Liver (tissue), 9 donors: ENCODE data around the gene LRCOL1. TPM values are rescaled to one million over a fixed set of nuclear protein-coding genes. Genes with fewer than 3 reads are reported as not detected.

Source experiments
- DNase-seq: peaks from one replicate; pipeline ENCODE4 v3.0.0-alpha.2; 2017; ENCODE audit warnings: low spot score
- H3K27ac ChIP-seq, 2 donors: one replicate each; pipeline ENCODE4 v1.7.0; 2013; ENCODE audit warnings: inconsistent platforms in 2 of 2, low read length in 2 of 2, control low read depth in 1 of 2, low read depth in 1 of 2, mild to moderate bottlenecking in 1 of 2
- H3K27me3 ChIP-seq, 4 donors: one replicate each; pipeline versions ENCODE4 v1.6.1 to v1.7.0; 2013; ENCODE audit warnings: low read length in 3 of 4, inconsistent platforms in 1 of 4, mild to moderate bottlenecking in 1 of 4, moderate library complexity in 1 of 4; ENCODE audit not compliant: control insufficient read depth in 4 of 4, insufficient read depth in 4 of 4
- H3K36me3 ChIP-seq, 4 donors: one replicate each; pipeline versions ENCODE4 v1.6.1 to v1.7.0; 2013; ENCODE audit warnings: low read length in 3 of 4, mild to moderate bottlenecking in 3 of 4, low read depth in 1 of 4, moderate library complexity in 1 of 4; ENCODE audit not compliant: control insufficient read depth in 4 of 4, insufficient read depth in 3 of 4
- H3K4me1 ChIP-seq, 4 donors: one replicate each; pipeline versions ENCODE4 v1.6.1 to v1.7.0; 2013; ENCODE audit warnings: low read length in 3 of 4, mild to moderate bottlenecking in 3 of 4, moderate library complexity in 1 of 4; ENCODE audit not compliant: control insufficient read depth in 4 of 4, insufficient read depth in 4 of 4
- H3K4me3 ChIP-seq, 3 donors: one replicate each; pipeline versions ENCODE4 v1.6.1 to v1.7.0; 2013; ENCODE audit warnings: low read length in 3 of 3, control low read depth in 1 of 3, low read depth in 1 of 3, mild to moderate bottlenecking in 1 of 3
- H3K9ac ChIP-seq, 2 donors: one replicate each; pipeline ENCODE4 v1.7.0; 2013; ENCODE audit warnings: low read length in 2 of 2, mild to moderate bottlenecking in 2 of 2, moderate library complexity in 2 of 2, control low read depth in 1 of 2, low read depth in 1 of 2
- H3K9me3 ChIP-seq, 4 donors: one replicate each; pipeline versions ENCODE4 v1.6.1 to v1.7.0; 2013; ENCODE audit warnings: low read length in 3 of 4; ENCODE audit not compliant: control insufficient read depth in 4 of 4
- ATF3 ChIP-seq: IDR thresholded peaks from 2 replicates; pipeline ENCODE4 v1.6.1; 2016; ENCODE audit warnings: antibody characterized with exemption
- CTCF ChIP-seq: fragments of 150-350 bp; IDR thresholded peaks from 2 replicates; pipeline ENCODE4 v1.5.1; 2017; ENCODE audit warnings: improper control_type of control experiment, low read depth, low read length; ENCODE audit not compliant: missing input control
- HNF4G ChIP-seq: IDR thresholded peaks from 2 replicates; pipeline ENCODE4 v1.6.1; 2016; ENCODE audit warnings: antibody characterized with exemption
- NR2F2 ChIP-seq: IDR thresholded peaks from 2 replicates; pipeline ENCODE4 v1.6.1; 2016; ENCODE audit warnings: antibody characterized with exemption
- RAD21 ChIP-seq, 2 donors: IDR thresholded peaks; 2 replicates each; pipeline ENCODE4 v1.6.1; 2016; ENCODE audit warnings: antibody characterized with exemption in 2 of 2, mild to moderate bottlenecking in 2 of 2
- REST ChIP-seq: IDR thresholded peaks from 2 replicates; pipeline ENCODE4 v1.6.1; 2016; ENCODE audit warnings: antibody characterized with exemption, mild to moderate bottlenecking
- RXRA ChIP-seq, 2 donors: IDR thresholded peaks; 2 replicates each; pipeline ENCODE4 v1.6.1; 2017 to 2018; ENCODE audit warnings: antibody characterized with exemption in 2 of 2, mild to moderate bottlenecking in 1 of 2
- SP1 ChIP-seq: IDR thresholded peaks from 2 replicates; pipeline ENCODE4 v1.6.1; 2018; ENCODE audit warnings: antibody characterized with exemption, mild to moderate bottlenecking
- TAF1 ChIP-seq: conservative IDR thresholded peaks from 2 replicates; pipeline ENCODE4 v1.6.1; 2016; ENCODE audit warnings: antibody characterized with exemption, mild to moderate bottlenecking
- YY1 ChIP-seq: IDR thresholded peaks from 2 replicates; pipeline ENCODE4 v1.6.1; 2016; ENCODE audit warnings: antibody characterized with exemption, mild to moderate bottlenecking
- ZBTB33 ChIP-seq: IDR thresholded peaks from 2 replicates; pipeline ENCODE4 v1.6.1; 2016; ENCODE audit warnings: antibody characterized with exemption
- WGBS: extraction: QIAGEN DNeasy Blood & Tissue Kit; methylation state at CpG from one replicate; pipeline ENCODE4 v1.1.7; 2013; 5-methylcytosine and 5-hydroxymethylcytosine counted together
- polyA plus RNA-seq, 2 donors: library from polyadenylated mRNA; stranded (reverse) in 1 of 2; unstranded in 1 of 2; fragments of 200-250 nt in 1 of 2; fragments of >200 nt in 1 of 2; fragmentation: Nextera tagmentation in 1 of 2; extraction: Ambion mirVana in 1 of 2; gene quantifications; one replicate each; pipeline versions ENCODE4 v1.2.1 to v1.2.3, GENCODE V29; 2013 to 2015
- total RNA-seq, 2 donors: library from RNA; depleted of rRNA; stranded (reverse); fragments of >200 nt; gene quantifications; one replicate each; pipeline ENCODE4 v1.2.3, GENCODE V29; 2014
- donor health status: healthy.
- donor health status: healthy.
- donor health status: healthy.
- donor health status: healthy.
- donor health status: healthy.

LRCOL1 gene
- total and polyA plus RNA-seq, 4 donors: 2.6 to 40.7 (median 5.9) TPM; not detected in 1

GRCh38 chr12:132587781-132588180 is 22.6 kb downstream of the LRCOL1 start (continued):
- no peak for TF ChIP-seq HNF4G
- no peak for TF ChIP-seq TAF1
- TF ChIP-seq ZBTB33: no peak
- TF ChIP-seq SP1: no peak

GRCh38 chr12:132586929-132587328 is 23.5 kb downstream of the LRCOL1 start:
- peaks cover 0 to 3% (median 0%) of the 10 kb centered on the region in 4 donors for H3K4me1 ChIP-seq
- H3K36me3 ChIP-seq: peaks cover 0 to 3% (median 1%) of the 10 kb centered on the region in 4 donors
- WGBS: 93% methylated on average over 18 of the region's 18 CpGs
- no peak overlapping the region for H3K27ac ChIP-seq
- TF ChIP-seq RXRA (IDR thresholded peaks at IDR 0.05) (no peak), YY1 (no peak), TAF1 (no peak), ATF3 (no peak), REST (no peak), ZBTB33 (no peak), CTCF (no peak), RAD21 (IDR thresholded peaks at IDR 0.05) (no peak), NR2F2 (no peak), SP1 (no peak)
- H3K27me3 ChIP-seq: no peaks in the 10 kb centered on the region
- no peaks in the 10 kb centered on the region for H3K9me3 ChIP-seq
- H3K4me3 ChIP-seq: no peak overlapping the region
- no peak for DNase-seq
- H3K9ac ChIP-seq: no peak overlapping the region
